HG03060 (cell line): ENCODE measurements around the gene KRT78.

ENCODE experiments used
- ATAC-seq: cut with Tn5 transposase; IDR thresholded peaks from one replicate; pipeline ENCODE4 v1.9.1; 2021; ENCODE audit warnings: low read depth, moderate number of reproducible peaks; ENCODE audit not compliant: unreplicated experiment

Gene KRT78

GRCh38 chr12:52844386-52844785, 4.4 kb downstream of the KRT78 start:
- no peak for ATAC-seq

- no peak for ATAC-seq
Observed at GRCh38 chr12:52839436-52840105, 9.2 kb downstream of the KRT78 start.

GRCh38 chr12:52838609-52839435, 10.0 kb downstream of the KRT78 start:
- ATAC-seq: no peak

GRCh38 chr12:52837781-52838608, 10.8 kb downstream of the KRT78 start:
- ATAC-seq: no peak

GRCh38 chr12:52837413-52837741, 11.4 kb downstream of the KRT78 start:
- ATAC-seq: no peak

GRCh38 chr12:52836491-52837412, 12.0 kb downstream of the KRT78 start:
- no peak for ATAC-seq

- no peak for ATAC-seq
Observed at GRCh38 chr12:52836042-52836466, 12.7 kb downstream of the KRT78 start.

GRCh38 chr12:52835271-52836041, 13.3 kb downstream of the KRT78 start:
- ATAC-seq: no peak

GRCh38 chr12:52834727-52835001, 14.1 kb downstream of the KRT78 start:
- ATAC-seq: no peak

- ATAC-seq: no peak
Observed at GRCh38 chr12:52833922-52834726, 14.7 kb downstream of the KRT78 start, which contains the start of gene KRT79. Gene KRT79 (minus strand): TSS chr12:52834311. CDS start chr12:52834260, 51 bp downstream.

GRCh38 chr12:52832985-52833905, 15.5 kb downstream of the KRT78 start:
- ATAC-seq: no peak

GRCh38 chr12:52832451-52832850, 16.3 kb downstream of the KRT78 start:
- ATAC-seq: no peak

- ATAC-seq: no peak
Observed at GRCh38 chr12:52831251-52831650, 17.5 kb downstream of the KRT78 start.

- no peak for ATAC-seq
Observed at GRCh38 chr12:52829986-52830770, 18.6 kb downstream of the KRT78 start.

GRCh38 chr12:52828591-52829021, 20.2 kb downstream of the KRT78 start:
- ATAC-seq: no peak

- no peak for ATAC-seq
Observed at GRCh38 chr12:52828156-52828555, 20.6 kb downstream of the KRT78 start.
